Esophagus muscularis mucosa (tissue), 4 donors: ENCODE measurements around the gene MELTF. TPM values are rescaled to one million over a fixed set of nuclear protein-coding genes. Genes with fewer than 3 reads are reported as not detected.

Experiments
- DNase-seq: peaks from one replicate; pipeline ENCODE4 v3.0.0-alpha.2; 2017; ENCODE audit errors: extremely low spot score
- H3K27ac ChIP-seq, 4 donors: fragments of 200-600 bp; sonication (generic); replicated peaks in 1 of 4; 1 replicate in 3 of 4; 2 replicates in 1 of 4; pipeline ENCODE4 v1.5.1; 2016 to 2019; ENCODE audit warnings: mild to moderate bottlenecking in 1 of 4
- H3K27me3 ChIP-seq, 4 donors: fragments of 200-600 bp; sonication (generic); one replicate each; pipeline versions ENCODE4 v1.5.1 to v1.6.0; 2016 to 2019
- H3K36me3 ChIP-seq, 4 donors: fragments of 200-600 bp; sonication (generic); one replicate each; pipeline ENCODE4 v1.5.1; 2016 to 2019
- H3K4me1 ChIP-seq, 4 donors: fragments of 200-600 bp; sonication (generic); one replicate each; pipeline ENCODE4 v1.5.1; 2016 to 2019
- H3K4me3 ChIP-seq, 4 donors: fragments of 200-600 bp; sonication (generic); 1 replicate in 2 of 4; 2 replicates in 2 of 4; pipeline ENCODE4 v1.5.1; 2016 to 2019; ENCODE audit warnings: mild to moderate bottlenecking in 4 of 4, moderate library complexity in 1 of 4
- H3K9me3 ChIP-seq, 4 donors: fragments of 200-600 bp; sonication (generic); 1 replicate in 3 of 4; 2 replicates in 1 of 4; pipeline ENCODE4 v1.5.1; 2016 to 2019
- CTCF ChIP-seq, 3 experiments: fragments of 200-600 bp in 2 of 3; fragments of 450-650 bp in 1 of 3; sonication (generic) in 2 of 3; IDR thresholded peaks; one replicate each; pipeline ENCODE4 v1.5.1; 2017 to 2019; ENCODE audit warnings: antibody characterized with exemption in 3 of 3, mild to moderate bottlenecking in 2 of 3, moderate library complexity in 1 of 3
- EP300 ChIP-seq: sonication (generic); formaldehyde crosslinking; IDR thresholded peaks from one replicate; pipeline ENCODE4 v1.6.1; 2017; ENCODE audit warnings: antibody characterized with exemption
- POLR2A ChIP-seq: fragments of 450-650 bp; IDR thresholded peaks from one replicate; pipeline ENCODE4 v1.6.1; 2017; ENCODE audit warnings: antibody characterized with exemption, moderate library complexity, mild to moderate bottlenecking, low read depth
- POLR2AphosphoS5 ChIP-seq, 2 donors: sonication (generic); formaldehyde crosslinking; IDR thresholded peaks; one replicate each; pipeline ENCODE4 v1.6.1; 2017; ENCODE audit warnings: antibody characterized with exemption in 2 of 2
- WGBS: methylation state at CpG from one replicate; pipeline ENCODE4 v1.1.5; 2018; 5-methylcytosine and 5-hydroxymethylcytosine counted together
- intact Hi-C: fragments of 100-400 bp; cut with DNase I; formaldehyde crosslinking; loops from one replicate; pipeline ENCODE4 v1.15.1; 2023
- total RNA-seq, 4 donors: library from RNA; depleted of rRNA; stranded (reverse); fragments of >200 nt; gene quantifications; one replicate each; pipeline versions ENCODE4 v1.1.0 to v1.2.1, GENCODE V29; 2016

Gene MELTF
- total RNA-seq, 4 donors from 2014 or later, result 3.6 to 9.1 (median 4.5) TPM

GRCh38 chr3:197030379-197031314 is 1.0 kb upstream of the MELTF start:
- Histone ChIP-seq H3K36me3 (no peaks in the 10 kb centered on the region), H3K4me3 (no peak overlapping the region), H3K27ac (peak overlapping the region; percentile 32 to 74 (median 49)), H3K4me1 (peaks cover 23 to 29% (median 26%) of the 10 kb centered on the region in 4 donors), H3K27me3 (peaks cover 0 to 48% (median 12%) of the 10 kb centered on the region in 4 donors), H3K9me3 (no peaks in the 10 kb centered on the region)
- intact Hi-C loops, result no loop called here
- DNase-seq, result no peak
- TF ChIP-seq CTCF (IDR thresholded peaks at IDR 0.05) (no peak), POLR2AphosphoS5 (IDR thresholded peaks at IDR 0.05) (no peak), POLR2A (no peak), EP300 (no peak)
- WGBS, result 84% methylated on average over 31 of the region's 33 CpGs

- H3K9me3 ChIP-seq, result no peaks in the 10 kb centered on the region
- 6% methylated on average over 13 of the region's 67 CpGs for WGBS
- no peak for DNase-seq
- H3K36me3 ChIP-seq, result no peaks in the 10 kb centered on the region
- peak overlapping the region; percentile 14 to 74 (median 51) for H3K27ac ChIP-seq
- intact Hi-C loops, result no loop called here
- H3K4me1 ChIP-seq, result peaks cover 23 to 29% (median 26%) of the 10 kb centered on the region in 4 donors
- H3K27me3 ChIP-seq, result peaks cover 0 to 53% (median 12%) of the 10 kb centered on the region in 4 donors
- peak overlapping the region; percentile 55 to 72 (median 58) for H3K4me3 ChIP-seq
- TF ChIP-seq CTCF (IDR thresholded peaks at IDR 0.05) (no peak), EP300 (no peak), POLR2A (no peak), POLR2AphosphoS5 (IDR thresholded peaks at IDR 0.05) (no peak)
These were observed 698 bp downstream of the MELTF start for GRCh38 chr3:197028728-197029510.

GRCh38 chr3:197027896-197028727 is 1.5 kb downstream of the MELTF start:
- H3K36me3 ChIP-seq, result no peaks in the 10 kb centered on the region
- DNase-seq, result no peak
- TF ChIP-seq POLR2A, result no peak
- no peak for TF ChIP-seq CTCF (IDR thresholded peaks at IDR 0.05)
- TF ChIP-seq POLR2AphosphoS5 (IDR thresholded peaks at IDR 0.05), result no peak
- no peak for TF ChIP-seq EP300
- H3K4me3 ChIP-seq, result peak overlapping the region; percentile 55 to 72 (median 58)
- H3K4me1 ChIP-seq, result peaks cover 26 to 31% (median 27%) of the 10 kb centered on the region in 4 donors
- intact Hi-C loops, result no loop called here
- H3K27ac ChIP-seq, result peak overlapping the region in 3 of 4 donors; percentile 14 to 74 (median 26)
- no peaks in the 10 kb centered on the region for H3K9me3 ChIP-seq
- peaks cover 0 to 54% (median 12%) of the 10 kb centered on the region in 4 donors for H3K27me3 ChIP-seq
- 80% methylated on average over 12 of the region's 22 CpGs for WGBS

GRCh38 chr3:197027151-197027895 is 2.3 kb downstream of the MELTF start:
- H3K27ac ChIP-seq, result no peak overlapping the region
- peaks cover 26 to 32% (median 29%) of the 10 kb centered on the region in 4 donors for H3K4me1 ChIP-seq
- WGBS, result 98% methylated on average over 16 of the region's 29 CpGs
- no peak for TF ChIP-seq EP300
- TF ChIP-seq POLR2AphosphoS5 (IDR thresholded peaks at IDR 0.05), result no peak
- no peak for TF ChIP-seq POLR2A
- no peak for TF ChIP-seq CTCF (IDR thresholded peaks at IDR 0.05)
- peaks cover 0 to 62% (median 12%) of the 10 kb centered on the region in 4 donors for H3K27me3 ChIP-seq
- intact Hi-C loops, result no loop called here
- no peaks in the 10 kb centered on the region for H3K9me3 ChIP-seq
- no peak overlapping the region for H3K4me3 ChIP-seq
- H3K36me3 ChIP-seq, result no peaks in the 10 kb centered on the region
- DNase-seq, result no peak
